ENCODE results near the gene MAJIN. TPM values are rescaled to one million over a fixed set of nuclear protein-coding genes. Genes with fewer than 3 reads are reported as not detected.

MAJIN gene
- total and polyA plus RNA-seq, 9 of the 15 experiments (the other 6 are each of a cell fraction or from before 2014, with no cell fraction given): 0.17 to 0.83 (median 0.24) TPM; not detected in 2

- TF ChIP-seq HLTF (IDR thresholded peaks at IDR 0.05) (no peak), SIRT6 (IDR thresholded peaks at IDR 0.05; ENCODE audit: low read depth, low read length) (no peak), ZNF212 (CRISPR knock-in tag; IDR thresholded peaks at IDR 0.05) (no peak), KAT8 (IDR thresholded peaks at IDR 0.05; ENCODE audit: low read depth) (no peak), HNRNPL (IDR thresholded peaks at IDR 0.05; ENCODE audit: low read depth, low read length) (no peak), ATF7 (IDR thresholded peaks at IDR 0.05) (no peak; the same call in none of the 2 replicates), CBX2 (IDR thresholded peaks at IDR 0.05; ENCODE audit: insufficient read depth, low read length, poor library complexity, severe bottlenecking) (no peak), ILF3 (IDR thresholded peaks at IDR 0.05; ENCODE audit: borderline replicate concordance) (no peak), HOXB6 (CRISPR knock-in tag; IDR thresholded peaks at IDR 0.05; ENCODE audit: borderline replicate concordance) (no peak), HINFP (tag; conservative IDR thresholded peaks at IDR 0.05; ENCODE audit: low read depth) (no peak), CHD7 (IDR thresholded peaks at IDR 0.05; ENCODE audit: low read depth, low read length) (no peak)
These were observed 24.9 kb upstream of the MAJIN start, which contains the start of gene BATF2 (continued) for GRCh38 chr11:64996710-64997380.

All from K562 (cell line).